ENCODE data around the gene TIGD2.
A peak's percentile ranks its signal among the peaks of the same experiment; 100 is the strongest.
"Not testable (repeated sequence)": the region's sequence is repeated elsewhere in the genome, so short reads cannot be mapped to it uniquely, and the experiment has no call there.

The TIGD2 gene

DNA sequence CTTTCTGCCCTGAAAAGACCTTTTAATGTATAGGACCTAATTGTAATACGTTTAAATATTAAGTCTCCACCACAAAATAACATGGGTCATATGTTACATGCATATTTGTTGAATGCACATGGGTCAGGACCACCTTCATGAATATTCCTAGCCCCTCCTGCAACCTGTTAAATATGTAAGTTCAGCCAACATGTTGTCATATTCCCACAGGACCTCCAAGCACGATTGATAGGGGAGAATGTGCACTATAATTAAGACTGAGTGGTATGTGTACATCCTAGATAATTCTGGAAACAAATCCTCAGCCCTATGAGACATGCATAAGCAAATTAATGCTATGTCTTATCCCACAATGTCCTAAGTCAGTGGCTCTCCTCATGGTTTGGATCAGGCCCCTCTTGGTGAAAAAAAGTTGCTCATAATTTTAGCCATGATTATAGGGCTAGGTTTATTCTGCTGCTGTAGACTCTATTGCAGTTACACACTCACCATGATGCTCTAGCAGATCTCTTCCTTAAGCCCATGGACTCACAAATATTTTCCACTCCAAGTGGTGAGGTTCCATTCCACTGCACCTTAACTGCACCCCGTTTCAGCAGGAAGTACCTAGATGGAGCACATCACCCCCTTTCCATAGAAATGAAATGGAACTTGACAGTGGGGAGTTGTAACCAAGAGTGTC is 10.2 kb downstream of the TIGD2 start:
- peak; percentile 38 for DNase-seq

DNA sequence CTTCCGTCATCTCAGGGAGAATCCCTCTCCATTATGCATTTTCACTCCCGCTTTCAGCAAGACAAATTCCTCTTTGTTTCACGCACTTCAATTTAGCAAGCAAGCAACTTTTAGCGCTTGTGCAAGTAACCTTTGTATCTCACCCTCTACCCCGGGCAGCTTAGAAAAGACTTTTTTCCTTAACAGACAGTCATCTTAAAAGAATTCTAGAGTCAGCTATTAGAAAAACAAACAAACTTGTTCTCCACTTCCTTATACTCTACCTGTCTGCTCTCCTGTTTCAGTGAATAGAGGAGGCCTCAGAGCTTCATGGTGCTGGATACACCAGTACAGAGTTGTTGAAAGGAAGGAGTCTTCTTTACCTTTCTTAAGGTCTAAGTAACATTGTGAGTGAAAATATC is 12.1 kb downstream of the TIGD2 start:
- peak; percentile 6 for DNase-seq

DNA sequence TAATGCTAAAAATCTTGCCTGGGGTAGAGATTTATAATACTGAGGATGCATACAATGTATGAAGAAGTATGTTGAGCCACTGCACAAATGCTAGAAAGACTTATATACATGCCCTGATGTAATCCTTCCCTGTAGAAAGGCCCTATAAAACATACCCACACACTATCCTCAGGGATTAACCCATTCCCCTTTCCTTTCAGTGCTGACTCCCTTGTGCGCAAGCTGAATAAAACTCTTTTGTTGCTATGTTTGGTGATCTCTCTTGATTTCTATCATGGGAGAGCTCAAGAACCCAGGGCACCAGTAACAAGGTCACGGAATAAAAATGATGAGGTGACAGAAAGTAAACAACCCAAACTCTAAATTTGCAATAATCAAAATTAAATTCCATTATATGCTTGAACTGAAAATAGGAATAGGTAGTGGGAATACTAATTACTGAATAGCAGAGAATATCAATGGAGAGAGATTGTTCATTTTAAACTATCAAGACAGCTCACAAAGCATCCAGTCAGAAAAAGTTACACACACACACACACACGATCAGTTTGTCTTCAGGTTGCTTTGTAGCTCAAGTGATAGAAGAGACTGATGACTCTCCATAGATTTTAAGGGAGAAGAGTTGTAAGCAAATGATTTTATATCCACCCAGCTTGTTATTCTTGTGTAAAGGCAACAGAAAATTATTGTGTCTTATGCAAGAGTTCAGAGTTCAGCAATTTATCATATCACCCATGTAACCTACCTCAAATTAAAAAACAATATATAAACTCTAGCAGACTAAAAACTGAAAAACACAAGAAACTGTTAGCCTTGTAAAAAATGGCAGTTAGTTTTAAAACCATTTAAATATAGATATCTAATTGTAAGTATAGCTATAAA is 14.8 kb downstream of the TIGD2 start:
- no peak for DNase-seq

GRCh38 chr4:89129080-89129640 is 17.8 kb downstream of the TIGD2 start:
- DNase-seq = no peak

DNA sequence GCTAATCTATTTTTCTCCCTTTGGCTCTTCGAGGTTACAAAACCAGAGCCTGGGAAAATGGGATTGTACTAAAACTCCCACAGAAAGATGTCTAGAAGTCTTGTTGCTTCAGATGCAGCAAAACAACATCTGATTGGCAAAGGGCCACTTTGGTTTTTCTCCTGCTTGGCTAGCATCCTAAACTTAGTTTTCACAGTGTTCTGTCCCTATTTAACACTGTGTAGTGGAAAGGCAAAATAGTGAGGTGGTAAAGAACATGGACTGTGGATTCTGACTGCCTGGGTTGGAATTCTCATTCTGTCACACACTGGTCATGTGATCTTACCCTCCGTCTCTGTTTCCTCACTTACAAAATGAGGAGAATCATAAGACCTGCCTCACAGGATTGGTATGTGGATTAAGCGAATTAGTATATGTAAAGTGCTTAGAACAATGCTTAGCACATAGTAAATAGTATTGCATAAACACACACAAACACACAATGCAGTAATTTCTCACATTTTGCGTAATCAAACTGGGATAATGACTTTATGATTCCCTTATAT is 23.5 kb downstream of the TIGD2 start:
- DNase-seq = no peak

DNA sequence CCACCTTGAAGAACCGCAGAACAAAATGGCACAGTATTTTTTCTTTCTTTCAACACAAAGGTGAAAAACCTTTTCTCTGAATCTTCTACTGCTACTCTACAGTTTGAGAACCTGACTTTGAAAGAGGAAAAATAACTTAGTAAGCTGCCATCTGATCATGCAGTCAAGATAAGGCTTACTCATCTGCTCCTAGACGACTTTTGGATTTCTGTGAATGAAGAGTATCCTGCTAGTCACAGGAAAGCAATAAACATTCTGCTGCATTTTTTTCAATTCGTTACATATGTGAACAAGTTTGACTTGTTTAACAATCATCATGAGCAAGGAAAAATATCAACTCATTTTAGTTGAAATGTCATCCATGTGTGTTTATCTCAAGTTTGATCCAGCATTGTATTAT is 25.2 kb downstream of the TIGD2 start:
- DNase-seq = no peak

DNA sequence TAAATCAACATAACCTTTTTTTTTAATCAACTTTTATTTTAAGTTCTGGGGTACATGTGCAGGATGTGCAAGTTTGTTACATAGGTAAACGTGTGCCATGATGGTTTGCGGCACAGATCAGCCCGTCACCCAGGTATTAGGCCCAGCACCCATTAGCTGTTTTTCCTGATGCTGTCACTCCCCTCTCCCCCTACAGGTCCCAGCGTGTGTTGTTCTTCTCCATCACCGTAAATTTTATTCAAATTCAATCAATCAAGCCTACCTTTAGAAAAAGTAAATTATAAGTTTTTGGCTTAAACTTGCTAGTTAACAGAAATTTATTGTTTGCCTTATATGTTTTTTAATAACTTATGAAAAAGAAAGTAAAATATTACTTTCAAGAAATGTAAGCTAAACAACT is 25.9 kb downstream of the TIGD2 start:
- DNase-seq = no peak

GRCh38 chr4:89137695-89138094 is 26.4 kb downstream of the TIGD2 start:
- no peak for DNase-seq

DNA sequence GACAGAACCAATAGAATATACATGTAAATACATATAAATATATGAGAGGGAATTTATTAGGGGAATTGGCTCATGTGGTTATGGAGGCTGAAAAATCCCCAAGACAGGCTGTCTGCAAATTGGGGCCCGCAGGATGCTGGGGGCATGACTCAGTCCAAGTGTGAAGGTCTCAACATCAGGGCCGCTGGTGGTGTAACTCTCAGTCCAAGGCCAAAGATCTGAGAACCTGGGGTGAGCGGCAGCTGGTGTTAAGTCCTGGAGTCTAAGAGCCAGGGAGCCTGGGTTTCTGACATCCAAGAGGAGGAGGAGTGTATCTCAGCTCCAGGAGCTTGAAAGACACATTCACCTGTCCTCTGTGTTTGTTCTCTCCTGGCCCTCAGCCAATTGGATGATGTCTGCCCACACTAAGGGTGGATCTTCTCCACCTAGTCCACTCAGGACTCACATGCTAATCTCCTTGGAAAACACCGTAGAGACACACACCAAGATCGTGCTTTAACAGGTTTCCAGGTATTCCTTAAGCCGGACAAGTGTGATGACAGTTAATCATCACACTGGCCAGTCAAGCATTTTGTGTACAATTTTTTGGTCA is 28.9 kb downstream of the TIGD2 start:
- peak; percentile 63 for DNase-seq

GRCh38 chr4:89142691-89143669 is 31.6 kb downstream of the TIGD2 start:
- peak; percentile 12 for DNase-seq

DNA sequence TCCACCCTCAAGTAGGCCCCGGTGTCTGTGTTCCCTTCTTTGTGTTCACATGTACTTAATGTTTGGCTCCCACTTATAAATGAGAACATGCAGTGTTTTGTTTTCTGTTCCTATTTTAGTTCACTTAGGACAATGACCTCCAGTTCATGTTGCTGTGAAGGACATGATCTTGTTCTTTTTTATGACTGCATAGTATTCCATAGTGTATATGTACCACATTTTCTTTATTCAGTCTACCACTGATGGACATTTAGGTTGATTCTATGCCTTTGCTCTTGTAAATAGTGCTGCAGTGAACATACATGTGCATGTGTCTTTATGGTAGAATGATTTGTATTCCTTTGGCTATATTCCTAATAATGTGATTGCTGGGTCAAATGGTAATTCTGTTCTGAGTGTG is 33.3 kb downstream of the TIGD2 start:
- DNase-seq = not testable (repeated sequence)

- DNase-seq = no peak
These were observed 34.9 kb downstream of the TIGD2 start for GRCh38 chr4:89146196-89146595.

DNA sequence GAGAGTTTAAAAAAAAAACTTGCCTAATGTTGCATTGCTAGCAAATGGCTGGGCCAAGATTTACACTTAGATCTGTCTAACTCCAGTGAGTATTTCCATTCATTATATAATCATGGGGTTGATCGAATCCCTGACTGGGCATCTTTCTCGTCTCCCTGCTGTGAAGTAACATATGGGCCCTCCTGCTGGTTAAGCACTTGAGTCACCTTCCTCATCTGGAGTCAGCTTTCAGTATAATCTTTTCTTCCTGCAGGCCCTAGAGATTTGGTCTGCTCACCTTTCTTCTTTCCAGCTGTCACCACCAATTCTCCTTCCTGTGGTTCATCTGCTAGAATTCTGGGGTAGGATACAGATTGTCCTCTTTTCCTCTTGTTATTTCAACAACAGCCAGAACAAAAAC is 41.6 kb downstream of the TIGD2 start:
- peak; percentile 96 for DNase-seq

DNA sequence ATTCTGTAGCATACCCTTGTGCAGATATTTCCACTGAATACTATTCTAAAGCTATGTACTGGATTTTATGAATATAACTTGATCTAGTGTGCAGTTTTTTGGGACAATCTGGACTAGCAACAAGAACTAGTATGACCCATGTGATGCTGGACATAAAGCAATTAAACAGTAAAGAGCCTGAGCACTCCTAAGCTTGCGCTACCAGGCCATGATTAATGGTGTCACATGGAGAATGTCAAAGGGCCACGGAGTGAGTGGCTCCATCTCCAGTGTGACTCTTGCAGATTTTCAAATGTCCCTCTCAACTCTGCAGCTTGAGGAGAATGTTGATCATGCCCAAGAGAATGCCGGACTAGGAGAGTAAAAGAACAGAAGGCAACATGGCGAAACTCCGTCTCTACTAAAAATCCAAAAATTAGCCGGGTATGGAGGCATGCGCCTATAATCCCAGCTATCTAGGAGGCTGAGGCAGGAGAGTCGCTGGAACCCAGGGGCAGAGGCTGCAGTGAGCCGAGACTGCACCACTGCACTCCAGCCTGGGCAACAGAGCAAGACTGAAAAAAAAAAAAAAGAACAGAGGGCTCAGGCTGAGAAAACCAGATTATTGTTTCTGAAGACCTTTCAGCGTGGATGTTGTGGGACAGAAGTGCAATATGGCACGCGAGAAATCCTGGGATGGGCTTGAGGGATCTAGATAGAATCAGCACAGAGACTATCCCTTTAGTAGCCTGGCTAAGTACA is 45.0 kb downstream of the TIGD2 start:
- peak; percentile 12 for DNase-seq

DNA sequence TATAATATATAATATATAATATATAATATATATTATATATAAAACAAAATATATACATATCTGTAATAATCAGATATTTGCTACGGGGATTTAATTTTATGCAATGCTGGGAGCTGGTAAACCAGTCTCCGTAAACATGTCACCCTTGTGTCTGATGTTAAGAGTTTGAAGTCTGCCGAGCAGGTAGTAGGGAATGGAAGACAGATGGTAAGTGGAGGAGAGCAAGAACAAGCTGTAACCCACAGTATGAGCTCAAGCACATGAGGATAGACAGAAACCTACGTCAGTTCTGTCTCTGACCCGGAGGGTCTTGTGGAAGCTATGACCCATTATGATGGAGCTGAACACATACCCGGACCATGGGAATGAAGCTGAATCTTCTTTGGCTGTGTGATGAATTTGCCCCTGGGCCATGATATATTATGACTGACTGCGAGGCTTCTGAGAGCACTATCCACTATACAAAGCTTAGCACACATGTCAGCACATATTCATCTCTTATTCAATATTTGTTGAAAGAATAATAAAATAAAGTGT is 46.2 kb downstream of the TIGD2 start:
- DNase-seq = peak; percentile 66

DNA sequence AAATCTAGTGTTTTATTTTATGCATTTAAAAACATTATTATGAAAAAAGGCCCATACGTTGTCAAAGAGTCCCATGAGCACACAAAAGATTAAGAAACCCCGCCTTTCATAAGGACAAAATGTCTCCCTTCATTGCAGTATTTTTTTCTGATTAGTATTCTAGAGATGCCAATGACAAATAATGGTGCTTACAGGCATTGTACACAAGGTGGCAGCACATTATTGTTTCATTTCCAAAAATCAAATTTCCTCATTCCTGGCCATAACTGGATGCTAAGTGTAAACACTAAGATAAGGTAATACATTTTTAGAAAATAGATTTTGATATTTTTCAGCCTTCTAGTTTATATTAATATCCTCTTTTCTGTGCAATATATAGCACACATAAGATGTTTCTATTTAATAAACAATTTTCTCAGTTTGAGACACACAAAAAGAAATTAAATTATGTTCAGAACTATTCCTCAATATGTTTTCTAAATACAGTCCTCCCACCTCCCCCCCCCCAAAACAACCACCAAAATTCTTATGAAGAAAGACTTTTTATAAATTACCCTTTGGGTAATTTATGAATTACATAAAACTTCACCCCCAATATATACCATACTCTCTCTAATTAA is 47.7 kb downstream of the TIGD2 start:
- DNase-seq = peak; percentile 75

DNA sequence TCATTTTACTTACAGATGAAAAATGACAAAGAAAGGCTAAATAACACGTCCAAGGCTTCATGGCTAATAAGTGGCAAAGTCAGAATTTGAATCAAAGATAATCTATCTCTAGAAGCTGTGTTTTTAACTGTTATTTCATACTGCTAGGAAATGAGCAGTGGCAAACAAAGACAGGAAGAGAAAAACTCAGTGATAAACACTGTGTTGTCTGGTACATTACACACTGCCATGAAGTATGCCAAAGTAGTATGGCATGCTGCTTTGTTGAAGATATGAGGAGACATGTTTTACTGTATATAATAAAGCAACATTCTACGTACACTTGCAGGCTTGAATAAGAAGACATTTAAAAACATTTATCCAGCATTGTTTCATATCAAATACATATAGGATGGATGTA is 49.5 kb downstream of the TIGD2 start:
- no peak for DNase-seq

- DNase-seq = no peak
These were observed 50.5 kb downstream of the TIGD2 start for GRCh38 chr4:89161841-89162240.

GRCh38 chr4:89162496-89162895 is 51.2 kb downstream of the TIGD2 start:
- DNase-seq = no peak

- DNase-seq = no peak
These were observed 51.7 kb downstream of the TIGD2 start for GRCh38 chr4:89162987-89163386.

DNA sequence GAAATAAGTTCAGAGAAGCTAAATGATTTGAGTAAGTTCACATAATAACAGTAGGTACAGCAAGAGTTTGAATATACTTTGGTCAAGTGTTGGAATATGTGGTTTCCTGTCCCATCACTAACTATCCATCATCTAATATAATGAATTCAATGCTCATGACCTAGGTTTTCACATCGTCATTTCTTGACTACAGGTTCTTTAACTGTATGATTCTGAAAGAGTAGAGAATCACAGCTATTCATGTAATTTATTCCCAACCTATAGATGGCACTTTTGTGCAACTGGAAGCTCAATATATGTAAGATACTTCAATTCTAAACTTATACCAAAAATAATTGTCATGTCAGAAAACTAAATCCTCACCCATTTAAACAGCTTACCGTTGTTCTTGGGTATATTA is 53.1 kb downstream of the TIGD2 start:
- peak; percentile 10 for DNase-seq
